VCaP (cell line): Measurements from ENCODE around the gene OOEP.

Experiments
- H3K27ac ChIP-seq: fragments of 450-650 bp; 2 replicates; pipeline ENCODE4 v1.5.1; 2017
- TF ChIP-seq, protein P1 (sequence below): fragments of 450-650 bp; conservative IDR thresholded peaks from 2 replicates; pipeline ENCODE4 v1.5.1; 2017; ENCODE audit warnings: mild to moderate bottlenecking, moderate library complexity

The OOEP gene

DNA sequence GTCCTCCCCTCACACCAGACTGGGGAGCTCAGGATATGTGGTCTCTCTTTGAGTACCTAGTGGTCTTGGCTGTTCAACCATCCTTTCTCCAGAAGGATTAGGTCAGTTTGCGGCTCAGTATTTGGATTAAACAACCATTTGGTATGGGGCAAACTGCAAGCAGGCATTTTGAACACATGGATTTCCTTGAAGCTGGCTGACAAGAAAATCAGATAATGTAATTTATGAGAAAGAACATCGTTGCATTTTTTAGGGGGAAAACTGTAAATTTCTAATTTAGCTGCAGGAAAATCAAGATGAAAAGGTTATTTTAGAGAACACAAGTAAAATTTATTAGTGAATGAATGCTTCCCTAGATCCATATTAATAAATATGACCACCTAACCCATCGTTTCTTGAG is 40.9 kb downstream of the OOEP start:
- H3K27ac ChIP-seq: no peak overlapping the region
- TF ChIP-seq, protein P1, sequence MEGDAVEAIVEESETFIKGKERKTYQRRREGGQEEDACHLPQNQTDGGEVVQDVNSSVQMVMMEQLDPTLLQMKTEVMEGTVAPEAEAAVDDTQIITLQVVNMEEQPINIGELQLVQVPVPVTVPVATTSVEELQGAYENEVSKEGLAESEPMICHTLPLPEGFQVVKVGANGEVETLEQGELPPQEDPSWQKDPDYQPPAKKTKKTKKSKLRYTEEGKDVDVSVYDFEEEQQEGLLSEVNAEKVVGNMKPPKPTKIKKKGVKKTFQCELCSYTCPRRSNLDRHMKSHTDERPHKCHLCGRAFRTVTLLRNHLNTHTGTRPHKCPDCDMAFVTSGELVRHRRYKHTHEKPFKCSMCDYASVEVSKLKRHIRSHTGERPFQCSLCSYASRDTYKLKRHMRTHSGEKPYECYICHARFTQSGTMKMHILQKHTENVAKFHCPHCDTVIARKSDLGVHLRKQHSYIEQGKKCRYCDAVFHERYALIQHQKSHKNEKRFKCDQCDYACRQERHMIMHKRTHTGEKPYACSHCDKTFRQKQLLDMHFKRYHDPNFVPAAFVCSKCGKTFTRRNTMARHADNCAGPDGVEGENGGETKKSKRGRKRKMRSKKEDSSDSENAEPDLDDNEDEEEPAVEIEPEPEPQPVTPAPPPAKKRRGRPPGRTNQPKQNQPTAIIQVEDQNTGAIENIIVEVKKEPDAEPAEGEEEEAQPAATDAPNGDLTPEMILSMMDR: no peak

DNA sequence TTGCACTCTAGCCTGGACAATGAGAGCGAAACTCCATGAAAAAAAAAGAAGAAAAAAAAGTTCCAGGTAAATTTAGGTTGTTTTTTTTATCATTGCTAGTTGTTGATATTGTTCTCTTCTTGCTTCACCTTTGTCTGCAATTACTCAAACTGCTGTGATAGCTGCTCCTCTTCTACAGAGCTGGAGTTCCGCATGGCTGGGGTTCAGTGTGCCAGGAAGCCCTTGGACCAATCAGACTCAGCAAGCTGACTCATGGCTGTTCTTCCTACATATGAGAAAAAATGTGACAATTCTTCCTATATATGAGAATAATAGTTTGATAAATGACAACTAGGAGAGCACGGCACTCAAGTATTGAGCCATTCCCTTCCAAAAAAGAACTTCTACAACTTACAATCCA is 44.0 kb downstream of the OOEP start:
- no peak overlapping the region for H3K27ac ChIP-seq
- TF ChIP-seq, protein P1: no peak

DNA sequence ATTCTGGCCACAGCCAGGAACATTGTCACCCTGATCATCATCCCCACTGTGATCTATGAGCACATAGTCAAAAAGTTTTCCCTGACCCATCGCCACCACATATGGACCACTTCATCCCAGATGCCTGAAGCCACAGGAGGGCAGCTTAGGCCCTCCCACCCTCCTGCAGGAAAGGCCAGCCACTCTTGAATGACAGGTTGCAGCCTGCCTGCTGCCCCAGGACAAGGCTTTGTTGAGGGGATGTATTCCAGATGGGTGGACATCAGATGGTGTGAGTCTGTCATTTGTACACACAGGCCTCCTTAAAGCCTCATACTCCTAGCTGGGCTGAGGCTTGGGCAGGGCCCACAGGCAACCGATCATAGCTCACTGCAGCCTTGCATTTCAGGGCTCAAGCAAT is 46.4 kb downstream of the OOEP start:
- TF ChIP-seq, protein P1: no peak
- H3K27ac ChIP-seq: no peak overlapping the region
